Retinal pigment epithelial cell (primary cell): Measurements from ENCODE around the gene MS4A2.
"Not testable (repeated sequence)": the region's sequence is repeated elsewhere in the genome, so short reads cannot be mapped to it uniquely, and the experiment has no call there.

ENCODE experiments used
- DNase-seq: peaks from one replicate; pipeline ENCODE4 v3.0.0-alpha.2; 2010; ENCODE audit warnings: low read depth
- H3K4me3 ChIP-seq: 2 replicates; pipeline ENCODE4 v1.5.1; 2011; ENCODE audit warnings: mild to moderate bottlenecking, low read length, control low read depth, moderate library complexity
- TF ChIP-seq, protein P1 (sequence below): conservative IDR thresholded peaks from 2 replicates; pipeline ENCODE4 v1.5.1; 2011; ENCODE audit warnings: low read depth, low read length, control low read depth, inconsistent platforms

Gene MS4A2

DNA sequence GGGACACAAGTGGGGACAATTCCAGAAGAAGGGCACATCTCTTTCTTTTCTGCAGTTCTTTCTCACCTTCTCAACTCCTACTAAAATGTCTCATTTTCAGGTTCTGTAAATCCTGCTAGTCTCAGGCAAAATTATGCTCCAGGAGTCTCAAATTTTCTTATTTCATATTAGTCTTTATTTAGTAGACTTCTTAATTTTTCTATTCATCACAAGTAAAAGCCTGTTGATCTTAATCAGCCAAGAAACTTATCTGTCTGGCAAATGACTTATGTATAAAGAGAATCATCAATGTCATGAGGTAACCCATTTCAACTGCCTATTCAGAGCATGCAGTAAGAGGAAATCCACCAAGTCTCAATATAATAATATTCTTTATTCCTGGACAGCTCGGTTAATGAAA, at the start of gene MS4A2:
TSS of gene MS4A2 (plus strand) at position 301 of the 400 bp plus-strand sequence. CDS start 102 bp downstream, outside the sequence.
- TF ChIP-seq, protein P1, sequence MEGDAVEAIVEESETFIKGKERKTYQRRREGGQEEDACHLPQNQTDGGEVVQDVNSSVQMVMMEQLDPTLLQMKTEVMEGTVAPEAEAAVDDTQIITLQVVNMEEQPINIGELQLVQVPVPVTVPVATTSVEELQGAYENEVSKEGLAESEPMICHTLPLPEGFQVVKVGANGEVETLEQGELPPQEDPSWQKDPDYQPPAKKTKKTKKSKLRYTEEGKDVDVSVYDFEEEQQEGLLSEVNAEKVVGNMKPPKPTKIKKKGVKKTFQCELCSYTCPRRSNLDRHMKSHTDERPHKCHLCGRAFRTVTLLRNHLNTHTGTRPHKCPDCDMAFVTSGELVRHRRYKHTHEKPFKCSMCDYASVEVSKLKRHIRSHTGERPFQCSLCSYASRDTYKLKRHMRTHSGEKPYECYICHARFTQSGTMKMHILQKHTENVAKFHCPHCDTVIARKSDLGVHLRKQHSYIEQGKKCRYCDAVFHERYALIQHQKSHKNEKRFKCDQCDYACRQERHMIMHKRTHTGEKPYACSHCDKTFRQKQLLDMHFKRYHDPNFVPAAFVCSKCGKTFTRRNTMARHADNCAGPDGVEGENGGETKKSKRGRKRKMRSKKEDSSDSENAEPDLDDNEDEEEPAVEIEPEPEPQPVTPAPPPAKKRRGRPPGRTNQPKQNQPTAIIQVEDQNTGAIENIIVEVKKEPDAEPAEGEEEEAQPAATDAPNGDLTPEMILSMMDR, result no peak
- no peak for DNase-seq
- H3K4me3 ChIP-seq, result no peak within 1 kb of the TSS

DNA sequence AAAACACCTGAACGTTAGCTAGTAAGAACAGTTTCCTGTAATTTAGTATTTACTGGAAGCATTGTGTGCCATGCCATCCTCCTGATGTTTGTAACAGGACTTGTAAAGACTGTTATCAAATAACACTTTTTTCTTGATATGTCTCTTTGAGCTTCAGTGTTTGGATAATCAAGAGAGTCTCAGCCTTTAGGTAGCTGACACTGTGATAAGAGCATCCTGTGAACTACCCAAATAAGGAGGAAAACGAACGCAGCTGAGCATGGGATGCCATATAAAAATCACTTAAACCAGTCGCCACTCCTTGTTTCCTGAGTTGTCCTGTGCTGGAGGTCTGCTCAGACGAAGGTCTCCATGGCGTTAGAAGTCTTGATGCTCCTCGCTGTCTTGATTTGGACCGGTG, 48.4 kb upstream of the MS4A2 start, which contains the start of gene OOSP2:
TSS of gene OOSP2 (plus strand) at position 301 of the 400 bp plus-strand sequence. CDS start at position 352, 51 bp downstream.
- no peak for DNase-seq
- TF ChIP-seq, protein P1, result no peak
- no peak within 1 kb of the TSS for H3K4me3 ChIP-seq

DNA sequence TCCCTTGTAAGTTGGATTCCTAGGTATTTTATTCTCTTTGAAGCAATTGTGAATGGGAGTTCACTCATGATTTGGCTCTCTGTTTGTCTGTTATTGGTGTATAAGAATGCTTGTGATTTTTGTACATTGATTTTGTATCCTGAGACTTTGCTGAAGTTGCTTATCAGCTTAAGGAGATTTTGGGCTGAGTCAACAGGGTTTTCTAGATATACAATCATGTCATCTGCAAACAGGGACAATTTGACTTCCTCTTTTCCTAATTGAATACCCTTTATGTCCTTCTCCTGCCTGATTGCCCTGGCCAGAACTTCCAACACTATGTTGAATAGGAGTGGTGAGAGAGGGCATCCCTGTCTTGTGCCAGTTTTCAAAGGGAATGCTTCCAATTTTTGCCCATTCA, 38.0 kb upstream of the MS4A2 start:
- not testable (repeated sequence) for H3K4me3 ChIP-seq, DNase-seq

DNA sequence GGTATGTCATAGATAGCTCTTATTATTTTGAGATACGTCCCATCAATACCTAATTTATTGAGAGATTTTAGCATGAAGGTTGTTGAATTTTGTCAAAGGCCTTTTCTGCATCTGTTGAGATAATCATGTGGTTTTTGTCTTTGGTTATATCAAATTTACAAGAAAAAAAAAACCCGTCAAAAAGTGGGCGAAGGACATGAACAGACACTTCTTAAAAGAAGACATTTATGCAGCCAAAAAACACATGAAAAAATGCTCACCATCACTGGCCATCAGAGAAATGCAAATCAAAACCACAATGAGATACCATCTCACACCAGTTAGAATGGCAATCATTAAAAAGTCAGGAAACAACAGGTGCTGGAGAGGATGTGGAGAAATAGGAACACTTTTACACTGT, 37.6 kb upstream of the MS4A2 start:
- H3K4me3 ChIP-seq, DNase-seq: not testable (repeated sequence)

DNA sequence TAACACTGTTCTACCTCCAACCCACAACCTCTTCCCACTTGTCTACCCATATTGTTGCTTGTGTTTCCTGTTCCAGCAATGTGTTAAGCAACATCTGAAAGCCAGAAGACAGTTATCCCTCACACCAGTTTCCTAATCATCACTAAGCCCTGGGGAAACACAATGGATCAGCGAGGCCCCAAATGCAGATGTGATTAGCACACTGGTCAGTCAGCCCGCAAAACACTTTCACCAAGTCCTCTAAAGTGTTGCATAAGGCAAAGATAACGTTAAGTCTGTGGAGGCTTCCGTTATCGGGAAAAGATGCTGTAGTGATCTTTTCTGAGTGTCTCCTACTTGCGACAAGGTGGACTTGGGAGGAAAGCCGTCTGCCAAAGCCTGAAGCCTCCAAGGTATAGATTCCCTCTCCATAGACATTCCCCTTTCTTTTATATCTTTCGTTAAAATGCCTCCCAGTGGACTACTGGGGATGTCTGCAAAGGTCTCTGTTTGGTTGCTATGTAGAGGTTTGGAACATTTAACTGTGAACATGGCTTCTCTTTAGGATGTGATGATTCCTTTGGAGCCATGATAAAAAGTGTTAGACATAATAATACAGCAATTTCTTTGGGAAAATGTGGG, 32.0 kb upstream of the MS4A2 start, which contains the start of gene MS4A3:
TSS of gene MS4A3 (plus strand) at position 317 of the 621 bp plus-strand sequence. CDS start 4,496 bp downstream, outside the sequence.
- DNase-seq, result no peak
- H3K4me3 ChIP-seq, result no peak within 1 kb of the TSS

DNA sequence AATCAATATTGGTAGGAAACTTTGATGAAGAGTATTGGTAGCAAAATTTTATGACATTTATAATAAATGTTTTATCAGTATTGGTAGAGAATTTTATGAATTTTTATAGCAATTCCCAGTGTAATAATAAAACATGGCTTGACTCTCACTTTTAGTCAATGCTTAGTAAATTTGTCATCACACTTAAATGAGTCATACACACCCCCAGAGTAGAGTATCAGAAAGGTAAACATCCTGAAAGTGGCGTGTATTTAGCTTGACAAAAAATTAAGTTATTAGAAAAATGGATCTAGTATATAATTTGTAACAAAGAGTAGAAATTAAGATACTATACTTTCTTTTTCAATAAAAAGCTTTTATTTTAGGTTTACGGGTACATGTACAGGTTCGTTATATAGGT, 29.4 kb upstream of the MS4A2 start:
- TF ChIP-seq, protein P1, result no peak
- H3K4me3 ChIP-seq, result no peak overlapping the region
- no peak for DNase-seq

More for the DNA sequence above, 32.0 kb upstream of the MS4A2 start, which contains the start of gene MS4A3:
- TF ChIP-seq, protein P1, result no peak

DNA sequence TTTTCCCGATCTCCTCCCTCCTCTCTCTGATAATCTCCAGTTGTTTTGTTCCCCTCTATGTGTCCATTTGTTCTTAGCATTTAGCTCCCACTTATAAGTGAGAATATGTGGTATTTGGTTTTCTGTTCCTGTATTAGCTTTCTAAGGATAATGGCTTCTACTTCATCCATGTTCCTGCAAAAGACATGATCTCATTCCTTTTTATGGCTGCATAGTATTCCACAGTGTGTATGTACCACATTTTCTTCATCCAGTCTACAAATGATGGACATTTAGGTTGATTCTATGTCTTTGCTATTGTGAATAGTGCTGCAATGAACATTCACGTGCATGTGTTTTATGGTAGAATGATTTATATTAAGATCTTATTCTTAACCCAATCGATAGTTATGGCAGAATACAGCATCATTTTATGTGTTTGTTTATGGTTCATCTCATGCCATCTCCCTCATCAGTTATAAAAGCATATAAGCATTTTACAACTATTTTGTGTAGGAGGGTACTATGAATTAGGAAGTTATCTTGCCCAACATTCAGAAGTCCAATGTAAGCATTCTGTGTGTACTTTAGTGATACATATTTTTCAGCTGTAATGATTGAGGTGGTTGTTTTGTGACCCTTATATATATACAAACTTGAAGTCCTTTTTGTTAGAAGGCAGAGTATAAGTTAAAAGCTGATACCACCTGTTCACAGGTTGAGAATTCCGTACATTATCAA, 28.8 kb upstream of the MS4A2 start:
- TF ChIP-seq, protein P1, result no peak
- H3K4me3 ChIP-seq, result no peak overlapping the region
- DNase-seq, result no peak

DNA sequence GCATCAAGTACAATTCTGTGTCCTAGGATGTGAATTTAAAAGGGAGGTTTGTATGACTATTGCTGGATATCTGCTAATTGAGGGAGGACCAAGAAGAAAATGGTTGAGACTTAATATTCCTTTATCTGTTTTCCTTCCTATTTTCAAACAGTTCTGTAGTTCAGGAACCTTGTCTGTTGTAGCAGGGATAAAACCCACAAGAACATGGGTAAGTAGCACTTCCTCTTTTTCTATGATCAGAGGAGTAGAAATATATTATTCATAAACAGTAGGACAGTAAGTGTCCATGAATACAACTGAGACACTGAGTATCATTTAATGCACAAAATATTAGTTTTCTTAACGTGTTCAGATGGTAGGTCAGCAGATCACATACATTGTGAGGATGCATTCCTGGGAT, 24.4 kb upstream of the MS4A2 start:
- DNase-seq, result no peak
- TF ChIP-seq, protein P1, result no peak
- H3K4me3 ChIP-seq, result no peak overlapping the region
